Panc1 (cell line): ENCODE data around the gene OASL. TPM values are rescaled to one million over a fixed set of nuclear protein-coding genes. Genes with fewer than 3 reads are reported as not detected.
A peak's percentile ranks its signal among the peaks of the same experiment; 100 is the strongest.

Experiments used
- ATAC-seq: fragments of 200-7000 bp; cut with Tn5 transposase; 2 replicates; pipeline ENCODE4 v1.9.1; 2020; ENCODE audit warnings: mild to moderate bottlenecking, moderate library complexity
- BruUV-seq: library from RNA; stranded (reverse); fragments of 400-500 nt; replicated peaks from 2 replicates; lab custom pipeline; 2021; lab: Mats Ljungman, UMichigan
- CTCF ChIA-PET: fragments of 300-600 bp; sonication (Branson Sonifier 250); formaldehyde crosslinking; loops from one replicate; lab custom pipeline; 2022; ENCODE audit warnings: antibody characterized with exemption; lab: Charles Lee
- POLR2A ChIA-PET: fragments of 300-600 bp; sonication (Branson Sonifier 250); formaldehyde crosslinking; loops from one replicate; lab custom pipeline; 2022; ENCODE audit warnings: antibody characterized with exemption; lab: Charles Lee
- DNase-seq: peaks from one replicate; pipeline ENCODE4 v3.0.0-alpha.2; 2010; ENCODE audit warnings: low read depth, low spot score
- H3K27ac ChIP-seq: 2 replicates; pipeline ENCODE4 v1.5.1; 2011; ENCODE audit warnings: mild to moderate bottlenecking, low read length, inconsistent platforms
- H3K27me3 ChIP-seq: fragments of 200-500 bp; sonication (Bioruptor generic); 2 replicates; pipeline ENCODE4 v1.6.0; 2014; ENCODE audit warnings: low read length, inconsistent platforms; ENCODE audit not compliant: control insufficient read depth, insufficient read depth
- H3K36me3 ChIP-seq: fragments of 200-500 bp; sonication (Bioruptor generic); 2 replicates; pipeline ENCODE4 v1.5.1; 2014; ENCODE audit warnings: inconsistent platforms, mild to moderate bottlenecking, low read length, moderate library complexity; ENCODE audit not compliant: control insufficient read depth, insufficient read depth
- H3K4me1 ChIP-seq: 2 replicates; pipeline ENCODE4 v1.5.1; 2011; ENCODE audit warnings: inconsistent platforms, mild to moderate bottlenecking, low read length, moderate library complexity; ENCODE audit not compliant: control insufficient read depth, insufficient read depth
- H3K4me3 ChIP-seq, 2 experiments: 2 replicates each; pipeline ENCODE4 v1.5.1; 2011 to 2012; ENCODE audit warnings: low read depth in 2 of 2, low read length in 2 of 2, mild to moderate bottlenecking in 2 of 2, inconsistent platforms in 1 of 2, moderate library complexity in 1 of 2
- H3K9me3 ChIP-seq: fragments of 200-500 bp; sonication (Bioruptor generic); 2 replicates; pipeline ENCODE4 v1.5.1; 2014; ENCODE audit warnings: low read depth, mild to moderate bottlenecking, inconsistent platforms, low read length, moderate library complexity; ENCODE audit not compliant: control insufficient read depth, insufficient read depth
- CTCF ChIP-seq: fragments of 450-650 bp; IDR thresholded peaks from 2 replicates; pipeline ENCODE4 v1.5.1; 2017; ENCODE audit warnings: mild to moderate bottlenecking
- POLR2AphosphoS5 ChIP-seq: IDR thresholded peaks from 2 replicates; pipeline ENCODE4 v1.6.1; 2012; ENCODE audit warnings: mild to moderate bottlenecking, low read depth, low read length, moderate library complexity
- SIN3A ChIP-seq: IDR thresholded peaks from 2 replicates; pipeline ENCODE4 v1.6.1; 2012; ENCODE audit warnings: low read depth, mild to moderate bottlenecking, low read length, moderate library complexity, borderline replicate concordance; ENCODE audit not compliant: insufficient read depth
- TCF7L2 ChIP-seq: IDR thresholded peaks from 2 replicates; pipeline ENCODE4 v1.6.1; 2011; ENCODE audit warnings: mild to moderate bottlenecking, low read depth, low read length, inconsistent platforms
- in situ Hi-C: cut with HindIII; loops from 2 replicates; pipeline ENCODE4 v1.10.0; 2016; ENCODE audit warnings: low sequenced_read_pairs, low pct_unique_long_range_greater_than_20kb
- intact Hi-C: fragments of 100-400 bp; cut with micrococcal nuclease; formaldehyde crosslinking; loops from one replicate; pipeline ENCODE4 v1.10.0; 2022; ENCODE audit not compliant: unreplicated experiment
- total RNA-seq: library from RNA; stranded (reverse); gene quantifications from one replicate; pipeline ENCODE4 v1.2.1, GENCODE V29; 2021; ENCODE audit not compliant: unreplicated experiment
- TF ChIP-seq, protein P1 (sequence below), 2 experiments: IDR thresholded peaks; 2 replicates each; pipeline ENCODE4 v1.6.1; 2011 to 2012; ENCODE audit warnings: low read depth in 2 of 2, control low read depth in 1 of 2, low read length in 1 of 2, mild to moderate bottlenecking in 1 of 2, moderate library complexity in 1 of 2; ENCODE audit not compliant: insufficient read depth in 1 of 2

The OASL gene
- total RNA-seq, 1 experiment from 2014 or later, result 21.1 TPM

DNA sequence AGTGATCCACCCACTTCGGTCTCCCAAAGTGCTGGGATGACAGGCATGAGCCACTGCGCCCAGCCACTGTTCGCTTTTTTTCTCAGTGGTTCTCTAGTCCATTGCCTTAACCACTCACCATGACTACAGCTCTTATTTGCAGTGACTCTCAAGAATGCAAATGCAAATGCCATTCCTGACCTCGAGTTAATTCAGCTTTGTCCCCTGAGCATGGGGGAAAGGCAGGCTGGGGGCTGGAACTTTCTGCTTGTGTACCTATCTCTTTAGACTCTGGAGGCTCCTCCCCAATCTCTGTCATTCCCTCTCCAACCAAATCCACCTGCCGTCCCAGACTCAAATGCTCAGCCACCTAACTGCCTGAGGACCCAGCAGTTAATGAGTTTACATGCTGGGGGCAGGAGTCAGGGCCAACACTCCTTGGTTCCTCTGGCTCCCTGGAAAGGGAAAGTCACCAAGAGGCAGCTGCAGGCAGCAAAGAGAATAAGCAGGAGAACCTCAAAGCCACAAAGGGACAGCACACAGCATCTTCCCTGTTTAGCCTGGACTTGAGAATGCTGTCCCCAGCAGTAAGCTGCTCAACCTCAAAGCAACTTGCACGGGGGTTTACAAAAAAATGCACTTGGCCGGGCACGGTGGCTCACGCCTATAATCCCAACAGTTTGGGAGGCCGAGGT lies 66.0 kb downstream of the OASL start:
- intact Hi-C loops (loop anchor here (5.0 to 10.0 kb wide), 3 partner anchors 116 to 391 kb away; partner anchors contain the start of gene POP5), in situ Hi-C loops (no loop called here)
- CTCF ChIA-PET, result interaction anchor here (1.3 kb wide), 1 partner anchor 11 kb away, joined by 3 read pairs; no protein-coding TSS in a partner anchor
- H3K27ac ChIP-seq, result no peak overlapping the region
- no peaks in the 10 kb centered on the region for H3K36me3 ChIP-seq
- ATAC-seq (0 out of 2 replicates have a peak, but pooled peaks have one; percentile 19), DNase-seq (no peak)
- POLR2A ChIA-PET, result no interaction called here
- H3K4me3 ChIP-seq, result no peak overlapping the region
- H3K4me1 ChIP-seq, result peaks cover 7% of the 10 kb centered on the region
- no peaks in the 10 kb centered on the region for H3K9me3 ChIP-seq
- H3K27me3 ChIP-seq, result no peaks in the 10 kb centered on the region
- BruUV-seq, result no TSS peak
- TF ChIP-seq SIN3A (no peak), TCF7L2 (no peak), POLR2AphosphoS5 (no peak), CTCF (no peak)
- TF ChIP-seq, protein P1, sequence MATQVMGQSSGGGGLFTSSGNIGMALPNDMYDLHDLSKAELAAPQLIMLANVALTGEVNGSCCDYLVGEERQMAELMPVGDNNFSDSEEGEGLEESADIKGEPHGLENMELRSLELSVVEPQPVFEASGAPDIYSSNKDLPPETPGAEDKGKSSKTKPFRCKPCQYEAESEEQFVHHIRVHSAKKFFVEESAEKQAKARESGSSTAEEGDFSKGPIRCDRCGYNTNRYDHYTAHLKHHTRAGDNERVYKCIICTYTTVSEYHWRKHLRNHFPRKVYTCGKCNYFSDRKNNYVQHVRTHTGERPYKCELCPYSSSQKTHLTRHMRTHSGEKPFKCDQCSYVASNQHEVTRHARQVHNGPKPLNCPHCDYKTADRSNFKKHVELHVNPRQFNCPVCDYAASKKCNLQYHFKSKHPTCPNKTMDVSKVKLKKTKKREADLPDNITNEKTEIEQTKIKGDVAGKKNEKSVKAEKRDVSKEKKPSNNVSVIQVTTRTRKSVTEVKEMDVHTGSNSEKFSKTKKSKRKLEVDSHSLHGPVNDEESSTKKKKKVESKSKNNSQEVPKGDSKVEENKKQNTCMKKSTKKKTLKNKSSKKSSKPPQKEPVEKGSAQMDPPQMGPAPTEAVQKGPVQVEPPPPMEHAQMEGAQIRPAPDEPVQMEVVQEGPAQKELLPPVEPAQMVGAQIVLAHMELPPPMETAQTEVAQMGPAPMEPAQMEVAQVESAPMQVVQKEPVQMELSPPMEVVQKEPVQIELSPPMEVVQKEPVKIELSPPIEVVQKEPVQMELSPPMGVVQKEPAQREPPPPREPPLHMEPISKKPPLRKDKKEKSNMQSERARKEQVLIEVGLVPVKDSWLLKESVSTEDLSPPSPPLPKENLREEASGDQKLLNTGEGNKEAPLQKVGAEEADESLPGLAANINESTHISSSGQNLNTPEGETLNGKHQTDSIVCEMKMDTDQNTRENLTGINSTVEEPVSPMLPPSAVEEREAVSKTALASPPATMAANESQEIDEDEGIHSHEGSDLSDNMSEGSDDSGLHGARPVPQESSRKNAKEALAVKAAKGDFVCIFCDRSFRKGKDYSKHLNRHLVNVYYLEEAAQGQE (IDR thresholded peaks at IDR 0.05; ENCODE audit: insufficient read depth in 1 of 2, low read depth in 2 of 2, low read length in 1 of 2), result no peak

- peak; percentile 52 for DNase-seq
- in situ Hi-C loops, result no loop called here
- TF ChIP-seq TCF7L2 (no peak), CTCF (no peak; the same call in none of the 2 replicates), POLR2AphosphoS5 (no peak), SIN3A (no peak)
- TF ChIP-seq, protein P1 (IDR thresholded peaks at IDR 0.05; ENCODE audit: insufficient read depth in 1 of 2, low read depth in 2 of 2, low read length in 1 of 2), result no peak
- no peak overlapping the region for H3K27ac ChIP-seq
- ChIA-PET POLR2A (interaction anchor here (0.7 kb wide), 1 partner anchor 14 kb away, joined by 5 read pairs; no protein-coding TSS in a partner anchor), CTCF (interaction anchor here (0.6 to 1.2 kb wide), 10 partner anchors 35 to 322 kb away, joined by 3 to 6 read pairs (median 4); no protein-coding TSS in a partner anchor)
- BruUV-seq, result no TSS peak
- ATAC-seq, result peak; percentile 89
- H3K9me3 ChIP-seq, result no peaks in the 10 kb centered on the region
- intact Hi-C loops, result loop anchor here (5.0 to 10.0 kb wide), 3 partner anchors 114 to 389 kb away; partner anchors contain the start of gene POP5
- H3K4me1 ChIP-seq, result peaks cover 4% of the 10 kb centered on the region; the same call in 1 of the 2 replicates
- no peak overlapping the region for H3K4me3 ChIP-seq
- no peaks in the 10 kb centered on the region for H3K36me3 ChIP-seq
- H3K27me3 ChIP-seq, result no peaks in the 10 kb centered on the region
These were observed 67.5 kb downstream of the OASL start for GRCh38 chr12:120971299-120972180.
